OCI-M2 (cell line): ENCODE data around the gene CADPS.

ENCODE experiments used
- DNase-seq: peaks from one replicate; lab custom pipeline; 2025; ENCODE audit not compliant: unreplicated experiment; lab: John Stamatoyannopoulos, UW

The CADPS gene

DNA sequence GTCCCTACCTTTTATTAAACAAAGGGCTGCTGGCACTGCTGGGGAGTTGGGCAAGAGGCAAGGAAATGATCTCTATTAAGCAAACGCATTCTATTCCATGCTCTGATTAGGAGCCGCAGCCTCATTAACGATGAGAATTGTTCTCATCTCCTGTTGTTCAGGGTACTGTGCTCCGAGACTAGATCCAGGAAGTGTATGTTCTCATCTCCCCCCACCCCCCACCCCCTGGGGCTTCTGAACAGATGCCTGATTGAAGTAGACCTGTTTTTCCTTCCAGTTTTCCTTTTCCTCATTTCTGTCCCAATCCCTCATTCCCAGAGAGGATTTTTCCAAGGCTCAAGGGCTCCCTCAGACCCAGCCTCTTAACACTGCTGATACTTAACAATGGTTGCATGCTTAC, 420.3 kb downstream of the CADPS start:
- no peak for DNase-seq

DNA sequence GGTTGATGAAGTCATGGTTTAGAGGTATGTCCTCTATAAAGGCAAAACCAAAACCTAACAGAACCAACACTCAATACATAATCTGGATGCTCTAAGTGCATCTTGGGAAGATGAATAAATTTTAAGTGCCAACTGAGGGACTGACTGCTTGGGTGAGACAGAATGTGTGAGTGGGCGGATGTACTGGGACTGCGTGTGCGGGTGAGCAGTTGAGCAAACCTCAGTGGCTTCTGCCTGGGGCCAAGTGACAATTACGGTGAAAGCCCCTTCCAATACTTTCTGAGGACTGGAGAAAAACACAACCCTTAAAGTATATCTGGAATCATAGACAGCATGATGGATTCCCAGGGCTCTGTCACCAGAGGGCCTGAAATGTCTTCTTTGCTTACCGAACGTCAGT, 421.8 kb downstream of the CADPS start:
- no peak for DNase-seq

DNA sequence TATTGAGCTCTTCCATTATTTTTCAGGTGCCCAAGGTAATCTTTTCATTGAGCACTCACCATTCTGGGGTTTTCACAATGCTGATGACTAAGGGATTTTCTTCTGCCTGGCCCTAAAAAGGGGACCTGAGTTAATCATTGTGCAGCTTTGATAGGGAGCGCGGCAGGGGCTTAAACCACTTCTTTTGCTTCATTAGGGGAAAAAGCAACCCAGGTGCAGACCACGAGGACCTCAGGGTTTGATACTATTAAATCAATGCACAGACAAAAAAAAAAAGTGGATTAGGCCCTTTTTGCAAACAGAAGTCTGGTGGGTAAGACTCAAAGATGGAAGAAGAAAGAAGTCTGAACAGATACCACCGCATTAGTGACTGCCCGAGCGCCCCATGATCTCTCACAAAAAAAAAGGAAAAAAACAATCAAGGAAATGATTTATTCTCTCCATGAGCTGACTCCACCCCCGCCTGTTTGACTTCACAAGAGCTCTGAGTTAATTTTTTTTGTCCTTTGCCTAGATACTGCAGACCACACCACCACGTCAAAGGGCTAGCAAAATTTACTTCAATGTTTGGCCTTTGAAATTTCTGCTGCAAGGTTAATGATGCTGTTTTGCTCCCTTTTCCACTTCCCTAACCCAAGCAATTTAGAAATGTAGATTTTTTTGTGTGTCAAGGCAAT, 423.9 kb downstream of the CADPS start:
- no peak for DNase-seq

DNA sequence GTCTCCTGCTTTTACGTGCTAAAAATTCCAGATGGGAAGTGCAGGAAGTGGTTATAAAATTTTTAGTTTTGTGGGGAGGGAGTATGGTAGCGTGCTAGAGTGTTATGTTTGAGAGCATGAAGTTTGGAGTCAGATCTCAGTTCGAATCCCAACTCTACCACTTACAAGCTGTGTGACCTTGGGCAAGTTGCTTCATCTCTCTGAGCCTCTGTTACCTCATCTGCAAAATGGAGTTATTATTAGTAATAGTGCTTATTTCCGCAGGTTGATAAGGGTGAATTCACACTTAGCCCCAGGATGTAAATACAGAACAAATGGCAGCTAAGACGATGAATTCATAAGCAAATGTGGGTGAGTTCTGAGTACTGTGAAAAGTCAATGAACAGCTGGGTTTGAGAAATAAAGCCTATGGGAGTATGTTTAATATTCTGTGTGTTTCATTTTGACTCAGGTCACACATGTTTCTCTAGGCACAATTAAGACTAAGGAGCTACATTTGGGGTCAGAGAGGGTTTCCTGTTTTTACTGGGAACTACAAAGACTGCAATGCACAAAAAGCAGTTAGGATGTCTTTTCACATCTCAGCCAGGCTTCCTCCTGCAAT, 428.8 kb downstream of the CADPS start:
- DNase-seq, result no peak

DNA sequence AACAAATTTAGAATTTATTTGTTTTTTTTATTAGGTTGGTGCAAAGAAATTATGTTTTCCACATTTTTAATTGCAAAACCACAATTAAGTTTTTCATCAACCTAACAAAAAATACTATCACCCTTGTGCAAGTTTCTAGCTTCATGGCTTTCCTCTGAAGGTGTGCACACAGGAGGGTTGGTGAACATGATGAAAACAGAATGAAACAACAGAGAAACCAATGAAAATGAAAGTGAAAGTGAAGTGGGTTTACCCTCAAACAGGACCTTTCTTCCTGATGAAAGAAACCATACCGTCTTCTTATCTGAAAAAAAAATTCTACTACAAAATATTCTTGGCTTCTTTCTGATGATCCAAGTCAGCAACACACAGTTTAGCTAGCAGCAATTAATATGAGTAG, 429.9 kb downstream of the CADPS start:
- DNase-seq, result no peak

DNA sequence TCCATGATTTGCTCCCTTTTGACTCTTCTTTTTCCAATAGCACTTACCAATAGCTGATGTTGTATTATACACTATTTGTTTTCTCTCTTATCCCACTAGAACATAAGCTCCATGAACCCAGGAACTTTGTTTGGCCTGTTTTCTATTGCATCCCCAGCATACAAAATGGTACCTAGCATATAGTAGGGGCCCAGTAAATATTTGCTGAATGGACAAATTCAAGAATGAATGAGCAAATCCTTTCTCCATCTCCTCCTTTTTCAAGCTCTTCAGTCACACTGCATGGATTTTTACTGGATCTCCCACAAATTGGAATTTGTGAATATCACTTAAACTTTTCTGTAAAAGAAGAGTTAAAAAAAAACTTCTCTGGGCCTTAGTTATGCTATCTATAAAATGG, 435.2 kb downstream of the CADPS start:
- no peak for DNase-seq

DNA sequence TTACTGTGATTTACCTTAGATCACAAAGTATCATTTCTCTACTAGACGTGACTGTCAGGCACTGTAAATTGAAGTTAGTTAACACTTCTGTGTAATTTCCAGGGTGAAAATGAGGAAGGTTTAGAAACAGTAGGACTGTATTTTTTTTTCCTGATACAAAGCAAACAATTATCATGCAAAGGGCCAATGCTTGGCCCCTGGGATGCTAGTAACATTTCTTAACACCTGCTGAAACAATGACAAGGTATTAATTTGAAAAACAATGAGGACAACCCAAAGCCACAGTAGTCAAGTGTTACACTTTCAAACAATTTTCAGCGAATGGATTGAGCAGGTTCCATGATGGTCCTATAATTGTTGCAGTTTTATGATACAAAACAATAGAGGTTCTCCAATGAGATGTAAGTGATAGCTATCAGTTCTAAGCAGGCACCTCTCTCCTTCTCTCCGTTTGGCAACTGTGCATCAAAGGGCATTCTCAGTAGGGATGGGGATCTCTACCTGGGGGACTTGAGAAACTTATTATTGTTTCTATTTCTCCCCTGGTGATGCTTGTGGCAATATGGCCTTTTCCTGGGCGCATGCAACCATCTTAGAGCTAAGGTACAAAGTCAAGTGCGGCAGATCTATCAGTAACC, 435.9 kb downstream of the CADPS start:
- DNase-seq, result no peak

DNA sequence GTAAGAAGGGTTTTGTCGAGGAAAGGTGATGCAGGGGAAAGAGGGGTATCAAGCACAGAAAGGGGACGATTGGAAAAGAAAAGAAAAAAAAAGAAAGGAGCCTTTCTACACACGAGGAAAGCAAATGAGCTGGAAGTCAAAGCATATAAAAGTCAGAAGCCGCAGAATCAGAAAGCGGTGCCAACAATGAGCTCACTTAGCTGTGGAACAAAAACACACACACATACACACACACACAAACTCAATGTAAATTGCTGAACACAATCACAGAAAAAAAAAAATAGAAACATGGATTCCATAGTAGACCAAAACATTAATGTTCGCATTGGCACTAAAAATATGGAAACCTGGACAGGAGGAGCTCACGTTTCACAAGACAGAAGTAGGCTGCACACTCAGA, 438.4 kb downstream of the CADPS start:
- no peak for DNase-seq

DNA sequence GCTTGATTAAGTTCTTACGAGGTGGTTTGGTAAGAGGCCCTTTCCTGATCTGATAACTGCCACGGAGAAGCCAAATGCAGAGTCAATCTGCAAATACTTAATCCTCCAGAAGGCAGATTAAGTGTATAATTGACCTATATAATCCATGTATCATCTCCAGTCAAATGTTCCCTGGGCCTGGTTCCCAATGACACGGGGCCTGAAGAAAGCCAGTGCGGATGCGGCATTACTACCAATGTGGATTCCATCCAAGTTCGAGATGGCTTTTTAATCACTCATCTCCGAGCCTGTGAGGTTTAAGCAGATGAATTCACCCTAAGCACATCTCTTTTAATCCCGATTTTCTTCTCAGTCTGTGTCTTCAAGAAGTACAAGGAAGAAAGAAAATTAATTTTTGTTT, 441.8 kb downstream of the CADPS start:
- DNase-seq, result no peak

DNA sequence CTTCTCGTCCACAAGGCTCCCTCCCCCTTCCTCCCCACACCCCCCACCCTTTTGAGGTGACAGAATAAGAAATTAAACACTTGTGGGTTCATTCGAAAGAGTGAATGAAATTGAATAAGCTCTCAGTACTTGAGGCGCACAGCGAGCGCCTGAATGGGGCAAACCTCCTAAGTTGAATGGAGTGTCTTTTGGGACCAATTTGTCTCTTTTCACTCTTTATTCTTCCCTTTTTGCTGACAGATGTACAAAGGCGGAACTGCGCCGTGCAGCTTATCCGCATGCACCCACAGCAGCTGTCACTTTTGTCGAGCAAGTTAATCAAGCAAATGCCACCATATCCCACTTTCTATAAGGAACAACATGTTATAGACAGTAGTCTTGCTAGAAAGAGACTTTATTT, 454.0 kb downstream of the CADPS start:
- no peak for DNase-seq

DNA sequence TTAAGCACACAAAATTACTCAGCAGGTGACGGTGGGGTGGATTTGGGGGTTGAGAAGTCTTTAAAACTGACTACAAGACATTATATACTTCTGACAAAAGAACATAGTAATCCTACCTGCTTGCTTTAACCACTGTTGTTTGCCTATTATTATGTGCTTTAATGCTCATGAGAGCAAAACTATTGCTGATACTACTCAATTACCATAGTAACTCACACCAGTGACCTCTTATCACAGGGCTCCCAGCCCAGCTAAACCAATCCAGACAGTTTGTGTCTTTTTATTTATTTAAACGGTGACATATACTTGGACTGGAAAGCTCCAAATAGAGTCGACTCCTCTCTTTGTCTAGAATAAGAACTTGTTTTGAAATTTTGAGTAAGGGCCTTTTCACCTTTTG, 459.1 kb downstream of the CADPS start:
- DNase-seq, result no peak

DNA sequence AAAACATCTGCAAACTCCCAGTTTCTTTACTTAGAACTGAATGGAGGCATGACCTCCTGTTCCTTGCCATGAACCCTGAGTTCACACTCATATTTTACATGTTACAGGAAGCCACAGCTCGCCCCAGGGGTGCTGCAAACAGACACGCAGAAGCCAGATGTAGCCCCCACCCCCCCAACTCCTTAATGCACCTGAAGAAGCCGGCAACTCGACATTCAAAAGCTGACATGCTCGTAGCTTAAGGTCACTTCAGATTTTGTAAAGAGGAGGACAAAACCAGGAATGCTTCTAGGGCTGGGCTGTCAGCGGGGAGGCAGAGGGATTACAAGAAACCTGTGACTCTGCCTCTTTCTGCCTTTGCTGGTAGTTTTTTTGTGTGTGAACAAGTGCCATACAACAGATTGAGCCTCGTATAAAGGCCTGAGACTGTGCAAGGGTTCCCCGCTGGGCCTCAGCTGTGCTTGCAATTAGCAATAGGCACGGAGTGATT, 459.9 kb downstream of the CADPS start:
- DNase-seq, result no peak

DNA sequence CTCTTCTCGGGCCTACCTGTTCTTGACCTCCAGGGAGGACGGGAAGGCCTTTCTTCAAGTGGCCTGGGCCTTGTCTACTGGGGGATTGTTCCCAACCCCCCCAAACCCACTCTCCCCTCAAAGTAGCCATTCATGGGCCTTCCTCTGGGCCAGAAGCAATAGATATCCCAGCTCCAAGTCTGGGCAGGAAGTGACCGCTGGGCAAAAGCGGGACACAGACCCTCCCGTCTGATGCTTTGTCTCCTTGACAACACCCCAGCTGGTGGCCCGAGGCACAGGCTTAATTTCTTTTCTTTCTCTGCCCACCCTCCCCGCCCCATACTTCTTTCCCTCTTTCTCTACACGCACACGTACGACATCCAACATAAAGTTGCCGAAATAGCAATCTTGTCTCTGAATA, 460.4 kb downstream of the CADPS start:
- DNase-seq, result no peak

DNA sequence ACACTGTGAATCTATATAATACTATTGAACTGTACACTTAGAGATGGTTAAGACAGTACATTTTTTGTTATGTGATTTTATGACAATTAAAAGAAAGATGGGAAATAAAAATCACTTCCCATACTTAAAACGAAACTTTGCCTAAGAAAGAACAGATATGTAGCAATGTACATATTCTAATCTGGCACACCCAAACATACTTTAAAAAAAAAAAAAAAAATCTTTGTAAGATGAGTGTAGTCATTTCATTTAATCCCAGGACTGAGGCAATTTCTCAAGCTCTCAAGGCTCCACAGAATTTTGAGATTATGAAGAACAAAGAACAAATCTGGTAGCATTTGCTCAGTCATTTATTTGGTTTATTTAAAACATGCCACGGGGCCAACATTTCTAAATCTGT, 461.5 kb downstream of the CADPS start:
- DNase-seq, result no peak

DNA sequence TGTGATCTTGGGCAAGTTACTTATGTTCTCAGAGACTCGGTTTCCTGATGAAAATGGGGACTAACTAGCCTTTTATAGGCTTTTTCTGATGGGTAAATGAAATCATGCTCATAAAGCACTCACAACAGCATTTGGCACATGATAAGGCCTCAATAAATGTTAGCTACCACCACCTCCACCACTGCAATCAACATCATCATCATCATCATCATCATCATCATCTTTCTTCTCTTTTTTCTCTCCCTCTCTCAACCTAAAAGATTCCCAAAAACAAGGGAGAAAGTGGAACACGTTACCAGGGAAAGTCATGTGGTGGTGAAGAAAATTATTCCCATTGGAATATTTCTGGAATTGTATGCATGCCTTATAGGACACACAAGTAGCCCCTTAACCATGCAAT, 468.3 kb downstream of the CADPS start:
- no peak for DNase-seq

DNA sequence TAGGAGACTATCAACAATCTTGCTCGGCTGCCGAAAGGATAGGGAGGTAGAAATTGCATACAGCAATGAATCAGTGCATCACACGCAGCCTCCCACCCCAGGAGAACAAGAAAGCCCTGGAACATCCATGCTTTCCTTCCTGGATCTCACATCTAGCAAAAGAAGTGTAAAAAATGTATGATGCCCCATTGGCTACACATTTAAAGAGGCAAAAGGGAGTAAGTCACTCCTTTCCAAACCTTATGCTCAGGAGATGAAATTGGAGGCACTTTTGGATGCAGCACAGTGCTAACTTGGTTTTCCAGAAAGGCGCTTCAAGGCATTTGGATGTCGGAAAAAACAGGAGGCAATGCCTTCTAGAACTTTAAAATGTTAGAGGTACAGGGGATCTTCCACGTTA, 469.6 kb downstream of the CADPS start:
- DNase-seq, result no peak

DNA sequence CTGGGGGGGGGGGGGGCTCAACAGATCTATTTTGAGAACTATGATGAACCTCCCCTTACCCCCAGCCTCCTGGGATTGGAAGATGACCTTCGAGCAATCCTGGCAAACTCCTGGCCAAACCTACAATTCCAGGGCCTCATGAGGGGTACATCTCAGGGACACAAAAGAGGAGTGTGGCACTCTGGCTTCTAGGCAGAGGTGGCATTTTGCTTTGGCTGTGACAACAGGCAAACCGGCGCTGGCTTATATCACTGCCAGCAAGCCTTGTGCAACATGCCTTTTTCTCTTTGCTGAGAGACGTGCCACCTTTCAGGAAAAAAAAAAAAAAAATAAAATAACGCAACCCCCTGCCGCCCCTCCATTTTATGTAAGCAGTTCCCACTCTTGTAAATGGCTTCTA, 470.1 kb downstream of the CADPS start:
- no peak for DNase-seq

DNA sequence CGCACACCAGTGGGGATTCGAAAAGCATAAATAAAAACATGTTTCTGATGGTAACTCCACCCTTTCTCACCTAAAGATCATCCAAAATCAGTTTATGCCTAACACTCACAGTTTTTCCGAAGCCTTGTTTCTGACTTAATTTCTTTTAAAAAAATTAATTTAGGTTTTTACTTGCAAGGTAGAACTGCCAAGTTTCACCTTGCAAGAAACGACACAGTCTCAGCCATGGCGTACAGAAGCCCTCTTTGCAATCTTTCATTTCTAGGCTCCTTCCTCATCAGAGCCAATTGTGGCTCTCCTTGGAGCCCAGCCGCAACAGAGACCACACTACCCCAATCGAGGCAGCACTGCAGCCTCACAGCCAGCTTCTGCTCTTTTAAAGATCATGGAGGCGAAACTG, 470.9 kb downstream of the CADPS start:
- no peak for DNase-seq

DNA sequence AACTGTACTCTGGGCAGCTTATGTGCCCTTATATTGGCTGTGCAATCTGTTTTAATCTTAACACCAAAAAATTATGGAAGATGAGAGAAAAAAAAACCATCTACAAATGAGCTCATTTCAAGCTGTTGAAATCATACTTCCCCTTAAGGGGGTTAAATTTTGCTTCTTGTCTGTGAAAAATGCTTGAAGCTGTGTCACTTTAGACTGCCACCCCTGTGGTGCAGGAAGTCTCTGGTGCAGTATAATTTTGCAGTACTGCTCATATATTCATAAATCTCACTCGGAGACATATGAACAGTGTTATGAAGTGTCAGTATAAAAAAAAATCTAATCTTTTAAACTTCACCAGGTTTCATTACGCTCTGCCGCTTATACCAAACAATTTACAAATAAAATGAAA, 471.5 kb downstream of the CADPS start:
- DNase-seq, result no peak

DNA sequence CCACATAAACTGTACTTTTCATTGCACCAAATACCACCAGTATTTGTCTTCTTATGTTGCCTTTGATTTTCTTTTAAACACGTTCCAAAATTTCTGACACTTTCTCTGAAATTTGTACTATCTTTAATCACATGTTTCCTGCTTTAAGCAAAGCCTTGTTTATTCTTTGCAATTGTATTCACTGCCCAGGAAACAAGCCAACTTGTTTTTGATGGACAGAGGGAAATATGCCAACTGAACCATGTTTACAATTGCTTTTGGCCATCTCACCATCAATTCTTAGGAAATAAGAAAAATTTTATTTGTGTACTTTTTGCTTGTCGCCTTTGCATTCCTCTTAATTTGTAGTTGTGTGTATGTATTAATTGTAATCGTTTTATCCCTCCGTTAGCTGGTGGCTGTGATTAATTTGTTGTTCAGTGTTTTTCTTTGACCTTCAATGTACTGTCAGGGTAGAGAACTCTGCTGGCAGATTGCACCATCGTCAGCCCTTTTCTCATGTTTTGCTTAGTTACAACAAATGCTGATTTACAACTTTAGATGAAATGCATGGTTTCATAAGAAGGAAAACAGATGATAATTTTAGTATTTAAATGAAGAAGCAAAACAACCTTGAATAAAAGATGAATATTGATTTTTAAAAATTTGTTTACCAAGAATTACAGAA, 482.5 kb downstream of the CADPS start:
- DNase-seq, result no peak

DNA sequence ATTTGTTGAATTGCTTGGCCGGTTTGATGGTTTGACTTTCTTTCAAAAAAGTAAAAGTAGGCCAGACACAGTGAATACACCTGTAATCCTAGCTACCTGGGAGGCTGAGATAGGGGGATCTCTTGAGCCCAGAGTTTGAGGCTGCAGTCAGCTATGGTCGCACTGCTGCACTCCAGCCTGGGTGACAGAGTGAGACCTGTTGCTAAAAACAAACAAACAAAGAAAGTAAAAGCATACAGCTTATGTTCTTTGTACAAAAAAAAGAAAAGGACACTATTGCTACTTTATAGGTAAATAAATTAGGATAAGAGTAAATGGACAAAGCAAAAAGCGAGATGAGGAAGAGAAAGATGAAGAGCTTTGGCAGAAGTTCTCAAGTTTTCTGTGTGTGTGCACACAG, 488.0 kb downstream of the CADPS start:
- DNase-seq, result no peak

DNA sequence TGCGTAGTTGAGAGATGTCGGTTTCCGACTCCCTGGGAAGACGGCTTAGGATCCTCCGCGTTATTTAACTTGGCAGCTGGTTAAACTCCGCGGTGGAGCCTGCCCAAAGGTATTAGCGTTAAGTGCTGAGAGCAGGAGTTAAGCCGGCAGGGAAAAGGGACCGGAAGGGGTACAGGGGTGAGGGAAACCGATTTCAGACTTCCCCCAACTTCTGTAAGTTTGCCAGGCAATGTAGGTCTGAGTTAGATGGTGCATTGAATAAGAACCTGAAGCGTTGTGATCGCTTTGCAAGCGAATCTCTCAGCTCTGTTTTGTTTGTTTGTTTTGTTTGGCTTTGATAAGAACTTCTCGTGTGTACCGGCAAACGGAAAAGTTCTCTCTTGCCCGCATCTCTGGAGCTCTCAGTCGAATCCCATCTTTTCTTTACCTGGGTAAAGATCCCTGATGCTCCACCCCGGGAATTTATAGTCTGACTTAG, 495.9 kb downstream of the CADPS start:
- DNase-seq, result no peak
